Aorta (tissue), 5 donors: ENCODE measurements around the gene KLHL25. TPM values are rescaled to one million over a fixed set of nuclear protein-coding genes. Genes with fewer than 3 reads are reported as not detected.

Experiments
- ATAC-seq: fragments of 200-7000 bp; cut with Tn5 transposase; one replicate; pipeline ENCODE4 v1.9.1; 2022; ENCODE audit warnings: moderate library complexity; ENCODE audit not compliant: low FRiP score
- DNase-seq, 2 donors: peaks; one replicate each; pipeline ENCODE4 v3.0.0-alpha.2; 2020
- H3K27ac ChIP-seq, 2 donors: one replicate each; pipeline ENCODE4 v1.5.1; 2013; ENCODE audit warnings: low read length in 2 of 2, mild to moderate bottlenecking in 2 of 2, moderate library complexity in 2 of 2, control low read depth in 1 of 2, inconsistent platforms in 1 of 2, low read depth in 1 of 2
- H3K27me3 ChIP-seq, 2 donors: one replicate each; pipeline ENCODE4 v1.6.1; 2013; ENCODE audit warnings: control low read depth in 1 of 2, low read length in 1 of 2, mild to moderate bottlenecking in 1 of 2, moderate library complexity in 1 of 2; ENCODE audit not compliant: insufficient read depth in 2 of 2, control insufficient read depth in 1 of 2
- H3K36me3 ChIP-seq, 2 donors: one replicate each; pipeline ENCODE4 v1.6.1; 2013; ENCODE audit warnings: control low read depth in 1 of 2, low read length in 1 of 2, mild to moderate bottlenecking in 1 of 2; ENCODE audit not compliant: insufficient read depth in 2 of 2, control insufficient read depth in 1 of 2
- H3K4me1 ChIP-seq, 2 donors: one replicate each; pipeline ENCODE4 v1.6.1; 2013; ENCODE audit warnings: low read length in 2 of 2, control low read depth in 1 of 2, mild to moderate bottlenecking in 1 of 2, moderate library complexity in 1 of 2; ENCODE audit not compliant: insufficient read depth in 2 of 2, control insufficient read depth in 1 of 2
- H3K4me3 ChIP-seq, 2 donors: one replicate each; pipeline ENCODE4 v1.5.1; 2013; ENCODE audit warnings: low read length in 2 of 2, control low read depth in 1 of 2, mild to moderate bottlenecking in 1 of 2
- H3K9me3 ChIP-seq: one replicate; pipeline ENCODE4 v1.6.1; 2013; ENCODE audit warnings: mild to moderate bottlenecking, low read length; ENCODE audit not compliant: control insufficient read depth
- WGBS, 2 donors: extraction: QIAGEN DNeasy Blood & Tissue Kit; methylation state at CpG; one replicate each; pipeline ENCODE4 v1.1.7; 2013; 5-methylcytosine and 5-hydroxymethylcytosine counted together
- intact Hi-C, 2 donors: fragments of 100-400 bp; cut with DNase I; formaldehyde crosslinking; loops; one replicate each; pipeline versions ENCODE4 v1.14.2 to v1.15.0; 2022
- polyA plus RNA-seq, 2 donors: library from polyadenylated mRNA; stranded (reverse); fragments of 200-250 nt; gene quantifications; one replicate each; pipeline ENCODE4 v1.2.3, GENCODE V29; 2013
- total RNA-seq, 2 donors: library from RNA; stranded (reverse); fragmentation: NEBNext Ultra II Directional; extraction: Animal tissue kit (Norgen Biotek cat#: 25700); gene quantifications; one replicate each; pipeline ENCODE4 v1.2.1, GENCODE V29; 2021
- donor health status: healthy with polysubstance abuse.
- donor health status: Bipolar disorder and iron deficiency.
- donor health status: DM: no; HTN: no; CAD: no.
- donor health status: DM: no; HTN: no; CAD: no.
- donor health status: DM: yes; HTN: yes; CAD: no.

Gene KLHL25
- total and polyA plus RNA-seq, 4 donors, result 1.8 to 9.2 (median 5.6) TPM

DNA sequence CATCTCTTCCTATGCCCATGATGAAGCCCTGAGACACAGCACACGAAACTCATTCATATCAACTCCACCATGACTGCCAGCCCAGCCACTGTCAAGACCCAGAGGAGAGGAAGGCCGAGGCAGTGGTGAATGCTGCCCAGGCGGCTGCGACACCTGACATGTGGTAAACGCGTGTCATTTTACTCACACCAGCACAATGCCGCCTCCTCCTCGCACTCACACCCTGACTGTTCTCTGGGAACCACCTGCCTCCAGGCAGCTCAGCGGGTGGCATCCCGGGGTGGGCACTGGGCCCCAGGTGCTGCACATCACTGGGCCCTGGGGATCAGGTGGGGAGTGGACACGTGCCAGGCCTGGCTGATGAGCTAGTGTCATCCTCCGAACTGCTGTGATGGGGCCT lies 21.5 kb downstream of the KLHL25 start:
- intact Hi-C loops, result no loop called here
- WGBS, 2 donors, result 94 to 96% methylated on average over 12 of the region's 12 CpGs
- H3K27me3 ChIP-seq, result no peaks in the 10 kb centered on the region
- ATAC-seq (no peak), DNase-seq (no peak)
- no peaks in the 10 kb centered on the region for H3K36me3 ChIP-seq
- no peaks in the 10 kb centered on the region for H3K4me1 ChIP-seq
- H3K4me3 ChIP-seq, result no peak overlapping the region
- H3K9me3 ChIP-seq, result no peaks in the 10 kb centered on the region
- H3K27ac ChIP-seq, result no peak overlapping the region

GRCh38 chr15:85772668-85773067 lies 22.1 kb downstream of the KLHL25 start:
- intact Hi-C loops, result loop anchor here in 1 of 2 donors (1.0 kb wide), 1 partner anchor 13 kb away; no protein-coding TSS in a partner anchor
- Histone ChIP-seq H3K4me3 (no peak overlapping the region), H3K9me3 (no peaks in the 10 kb centered on the region), H3K27ac (no peak overlapping the region), H3K36me3 (no peaks in the 10 kb centered on the region), H3K4me1 (no peaks in the 10 kb centered on the region), H3K27me3 (no peaks in the 10 kb centered on the region)
- ATAC-seq (peak; percentile 6), DNase-seq (no peak)
- WGBS, 2 donors, result 46 to 52% methylated on average over 9 of the region's 9 CpGs

- intact Hi-C loops, result loop anchor here in 1 of 2 donors (1.0 kb wide), 1 partner anchor 13 kb away; no protein-coding TSS in a partner anchor
- Histone ChIP-seq H3K27me3 (no peaks in the 10 kb centered on the region), H3K4me1 (no peaks in the 10 kb centered on the region), H3K36me3 (no peaks in the 10 kb centered on the region), H3K9me3 (no peaks in the 10 kb centered on the region), H3K27ac (peak overlapping the region in 1 of 2 donors; percentile 58), H3K4me3 (no peak overlapping the region)
- 24 to 26% methylated on average over 13 of the region's 13 CpGs for WGBS, 2 donors
- peak; percentile 85 for ATAC-seq
- DNase-seq, result peak; percentile 86 to 91
Observed at GRCh38 chr15:85771781-85772445, 22.8 kb downstream of the KLHL25 start.

DNA sequence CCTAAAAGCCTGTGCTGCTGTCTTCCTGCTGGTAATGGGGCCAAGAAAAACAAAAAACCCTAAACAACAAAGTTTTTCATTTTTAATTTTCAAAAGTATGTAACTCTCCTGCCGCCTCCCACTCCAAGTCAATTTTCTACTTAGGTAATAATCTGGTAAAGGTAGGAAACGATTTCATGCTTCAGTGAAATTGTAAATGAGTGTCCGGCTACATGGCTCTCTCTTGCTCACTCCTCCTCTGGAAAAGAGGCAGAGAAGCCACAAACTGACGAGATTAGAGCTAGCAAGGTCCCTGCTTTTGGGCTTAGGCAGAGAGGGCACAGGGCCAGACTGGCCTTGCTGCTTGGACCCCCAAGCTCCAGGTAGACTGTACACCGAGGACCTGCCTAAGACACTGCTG lies 23.5 kb downstream of the KLHL25 start:
- no peaks in the 10 kb centered on the region for H3K36me3 ChIP-seq
- DNase-seq (no peak), ATAC-seq (no peak)
- intact Hi-C loops, result no loop called here
- no peaks in the 10 kb centered on the region for H3K4me1 ChIP-seq
- no peaks in the 10 kb centered on the region for H3K27me3 ChIP-seq
- H3K4me3 ChIP-seq, result no peak overlapping the region
- WGBS, 2 donors, result 63 to 65% methylated on average over 5 of the region's 5 CpGs
- H3K27ac ChIP-seq, result peak overlapping the region in 1 of 2 donors; percentile 58
- no peaks in the 10 kb centered on the region for H3K9me3 ChIP-seq

- Histone ChIP-seq H3K4me1 (no peaks in the 10 kb centered on the region), H3K27me3 (no peaks in the 10 kb centered on the region), H3K9me3 (no peaks in the 10 kb centered on the region), H3K4me3 (no peak overlapping the region), H3K36me3 (no peaks in the 10 kb centered on the region), H3K27ac (no peak overlapping the region)
- ATAC-seq, result no peak
- WGBS, 2 donors, result 91 to 96% methylated on average over 21 of the region's 21 CpGs
- no peak for DNase-seq
- intact Hi-C loops, result no loop called here
Observed at GRCh38 chr15:85770096-85771041, 24.4 kb downstream of the KLHL25 start.

- WGBS, 2 donors, result 98 to 99% methylated on average over 42 of the region's 42 CpGs
- Histone ChIP-seq H3K27me3 (no peaks in the 10 kb centered on the region), H3K4me3 (no peak overlapping the region), H3K4me1 (peaks cover 0 to 2% of the 10 kb centered on the region in 2 donors), H3K27ac (no peak overlapping the region), H3K36me3 (no peaks in the 10 kb centered on the region), H3K9me3 (no peaks in the 10 kb centered on the region)
- DNase-seq (no peak), ATAC-seq (no peak)
- intact Hi-C loops, result no loop called here
Observed at GRCh38 chr15:85769182-85769900, 25.4 kb downstream of the KLHL25 start.

- no peaks in the 10 kb centered on the region for H3K27me3 ChIP-seq
- 96% methylated on average over 32 of the region's 32 CpGs for WGBS, 2 donors
- intact Hi-C loops, result no loop called here
- H3K9me3 ChIP-seq, result no peaks in the 10 kb centered on the region
- H3K36me3 ChIP-seq, result no peaks in the 10 kb centered on the region
- H3K4me1 ChIP-seq, result peaks cover 0 to 2% of the 10 kb centered on the region in 2 donors
- ATAC-seq (no peak), DNase-seq (no peak)
- H3K4me3 ChIP-seq, result no peak overlapping the region
- no peak overlapping the region for H3K27ac ChIP-seq
Observed at GRCh38 chr15:85768595-85769168, 26.0 kb downstream of the KLHL25 start.

- H3K4me3 ChIP-seq, result no peak overlapping the region
- no peaks in the 10 kb centered on the region for H3K36me3 ChIP-seq
- DNase-seq (no peak), ATAC-seq (no peak)
- intact Hi-C loops, result no loop called here
- H3K27ac ChIP-seq, result no peak overlapping the region
- H3K9me3 ChIP-seq, result no peaks in the 10 kb centered on the region
- H3K4me1 ChIP-seq, result peaks cover 0 to 2% of the 10 kb centered on the region in 2 donors
- 95 to 98% methylated on average over 26 of the region's 26 CpGs for WGBS, 2 donors
- H3K27me3 ChIP-seq, result no peaks in the 10 kb centered on the region
Observed at GRCh38 chr15:85767785-85768529, 26.8 kb downstream of the KLHL25 start.
